Measurements from ENCODE around the gene KCTD1.

DNA sequence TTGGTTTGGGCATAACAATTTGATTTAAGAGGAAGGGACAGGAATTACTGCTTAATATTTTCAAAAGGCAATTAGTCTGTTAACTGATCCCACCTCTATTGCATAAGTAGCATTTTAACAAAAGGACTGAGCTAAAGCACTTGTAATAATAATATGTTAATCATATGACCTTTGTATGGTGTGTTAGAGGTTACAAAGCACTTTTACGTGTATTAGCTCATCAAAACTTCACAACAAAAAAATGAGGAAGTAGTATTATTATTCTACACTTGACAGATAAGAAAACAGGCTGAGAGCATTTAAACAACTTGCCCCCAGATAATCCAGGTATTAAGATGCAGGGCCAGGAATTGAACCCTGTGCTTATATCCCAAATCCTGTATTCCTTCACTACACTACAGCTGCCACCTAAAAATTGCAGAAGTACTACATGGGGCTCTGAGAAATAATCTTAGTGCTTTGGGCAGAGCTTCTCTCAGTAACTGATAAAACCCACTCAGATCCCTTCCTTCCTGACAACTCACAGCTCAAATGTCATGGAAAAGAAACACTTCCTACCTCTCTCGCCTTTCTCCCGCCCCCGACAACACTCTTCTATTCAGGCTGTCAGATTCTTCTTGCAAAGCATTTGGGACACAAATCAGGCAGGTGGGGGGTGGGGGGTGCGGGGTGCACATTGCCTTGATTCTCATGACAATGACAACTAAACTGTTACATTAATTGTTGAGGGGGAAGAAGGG is 20.7 kb upstream of the KCTD1 start:
- TF ChIP-seq POLR2A (IDR thresholded peaks at IDR 0.05; ENCODE audit: low read depth, low read length) (no peak), ELK1 (IDR thresholded peaks at IDR 0.05; ENCODE audit: borderline replicate concordance, low read depth, low read length) (no peak), CEBPB (IDR thresholded peaks at IDR 0.05; ENCODE audit: low read depth, low read length) (no peak), CTCF (conservative IDR thresholded peaks at IDR 0.05; ENCODE audit: low read depth, low read length) (no peak), RCOR1 (IDR thresholded peaks at IDR 0.05; ENCODE audit: insufficient replicate concordance, low read length) (no peak), MXI1 (IDR thresholded peaks at IDR 0.05; ENCODE audit: borderline replicate concordance, low read depth, low read length) (no peak), CHD1 (IDR thresholded peaks at IDR 0.05; ENCODE audit: low read depth, low read length) (no peak), NFE2L2 (IDR thresholded peaks at IDR 0.05; ENCODE audit: low read depth, low read length) (no peak), MAFK (IDR thresholded peaks at IDR 0.05; ENCODE audit: low read depth, low read length) (no peak), SMC3 (IDR thresholded peaks at IDR 0.05; ENCODE audit: low read depth, low read length) (no peak), RFX5 (IDR thresholded peaks at IDR 0.05; ENCODE audit: low read depth, low read length) (no peak)
